ENCODE data around the gene CD27.
"Not testable (repeated sequence)": the region's sequence is repeated elsewhere in the genome, so short reads cannot be mapped to it uniquely, and the experiment has no call there.

The CD27 gene

DNA sequence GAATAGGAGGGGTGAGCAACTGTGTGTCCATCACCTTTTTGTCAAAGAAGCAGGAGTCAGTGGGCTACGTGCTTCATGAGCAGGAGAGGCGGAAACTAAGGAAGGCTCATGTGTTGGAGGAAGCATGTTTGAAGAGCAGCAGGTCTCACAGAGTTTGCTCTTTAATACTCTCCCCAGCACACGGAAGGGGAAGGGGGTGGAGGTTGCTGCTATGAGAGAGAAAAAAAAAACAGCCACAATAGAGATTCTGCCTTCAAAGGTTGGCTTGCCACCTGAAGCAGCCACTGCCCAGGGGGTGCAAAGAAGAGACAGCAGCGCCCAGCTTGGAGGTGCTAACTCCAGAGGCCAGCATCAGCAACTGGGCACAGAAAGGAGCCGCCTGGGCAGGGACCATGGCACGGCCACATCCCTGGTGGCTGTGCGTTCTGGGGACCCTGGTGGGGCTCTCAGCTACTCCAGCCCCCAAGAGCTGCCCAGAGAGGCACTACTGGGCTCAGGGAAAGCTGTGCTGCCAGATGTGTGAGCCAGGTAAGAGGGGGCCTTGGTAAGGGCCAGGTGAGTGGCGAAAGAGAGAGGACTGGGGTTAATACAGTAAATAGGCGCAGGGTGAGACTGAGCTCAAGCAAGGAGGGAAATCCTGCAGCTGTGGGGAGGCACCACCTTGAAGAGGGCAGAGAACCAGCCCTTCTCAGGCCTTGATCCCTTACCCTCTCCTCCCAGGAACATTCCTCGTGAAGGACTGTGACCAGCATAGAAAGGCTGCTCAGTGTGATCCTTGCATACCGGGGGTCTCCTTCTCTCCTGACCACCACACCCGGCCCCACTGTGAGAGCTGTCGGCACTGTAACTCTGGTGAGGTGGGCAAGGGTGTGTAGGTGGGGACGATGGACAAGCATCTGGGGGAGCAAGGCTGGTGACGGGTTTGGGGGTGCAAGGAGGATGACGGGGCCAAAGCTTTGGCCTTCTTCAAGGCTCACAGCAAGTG lies at the start of gene CD27:
Gene CD27, plus strand, starts transcription at position 252 of the 985 bp plus-strand sequence. Its CDS starts 141 bp downstream, at position 393.
- DNase-seq: no peak
- in situ Hi-C loops (cut with HindIII; ENCODE audit: low pct_ligation_motif_present, low pct_unique_long_range_greater_than_20kb, low sequenced_read_pairs): no loop called here

DNA sequence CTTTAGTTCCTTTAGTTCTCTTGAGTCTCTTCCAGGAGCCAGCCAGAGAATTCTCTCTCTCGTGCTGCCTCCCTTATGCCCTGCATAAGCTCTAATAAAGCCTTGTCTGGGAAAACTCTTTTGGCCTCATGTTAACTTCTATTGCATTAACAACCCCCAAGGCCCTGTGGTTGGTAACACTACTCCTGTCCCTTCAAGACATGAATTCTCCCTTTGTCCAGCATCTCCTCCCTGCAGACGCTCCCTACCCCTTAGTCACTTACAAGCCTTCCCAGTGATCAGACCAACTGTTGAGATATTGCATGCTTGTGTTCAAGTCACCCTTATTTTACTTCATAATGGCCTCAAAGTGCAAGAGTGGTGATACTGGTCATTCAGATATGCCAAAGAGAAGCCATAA lies 48.7 kb upstream of the CD27 start:
- in situ Hi-C loops (cut with HindIII; ENCODE audit: low pct_ligation_motif_present, low pct_unique_long_range_greater_than_20kb, low sequenced_read_pairs): no loop called here
- no peak for DNase-seq

DNA sequence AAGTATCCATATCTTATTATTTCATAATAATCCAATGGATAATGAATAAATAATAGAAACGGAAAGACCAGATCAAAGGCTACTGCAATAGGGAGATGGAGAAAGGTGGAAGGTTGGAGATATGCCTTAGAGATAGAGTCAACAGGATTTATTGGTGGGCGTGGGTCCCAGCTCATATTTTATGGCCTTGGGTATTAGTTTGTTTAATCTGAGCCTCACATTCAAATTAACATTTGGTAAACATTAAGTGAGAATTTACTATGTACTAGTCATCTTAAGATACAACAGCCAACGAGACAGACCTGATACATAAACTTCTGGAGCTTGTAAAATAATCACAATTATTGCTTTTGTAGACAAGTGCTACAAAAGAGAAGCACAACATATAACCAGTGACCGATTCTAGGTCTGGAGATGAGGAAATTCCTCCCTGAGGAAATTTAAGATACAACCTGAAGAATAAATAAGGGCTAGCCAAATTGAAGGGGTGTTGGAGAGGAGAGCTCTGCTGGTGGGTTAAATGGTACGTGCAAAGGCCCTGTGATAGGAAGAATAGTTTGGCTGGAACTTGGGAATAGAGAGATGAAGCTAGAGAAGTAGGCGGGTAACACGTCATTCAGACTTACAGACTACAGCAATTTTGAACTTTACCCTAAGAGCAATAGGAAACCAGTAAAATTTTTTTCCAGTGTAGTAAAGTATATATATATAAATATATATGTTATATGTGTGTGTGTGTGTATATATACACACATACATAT lies 44.7 kb upstream of the CD27 start:
- in situ Hi-C loops (cut with HindIII; ENCODE audit: low pct_ligation_motif_present, low pct_unique_long_range_greater_than_20kb, low sequenced_read_pairs): no loop called here

DNA sequence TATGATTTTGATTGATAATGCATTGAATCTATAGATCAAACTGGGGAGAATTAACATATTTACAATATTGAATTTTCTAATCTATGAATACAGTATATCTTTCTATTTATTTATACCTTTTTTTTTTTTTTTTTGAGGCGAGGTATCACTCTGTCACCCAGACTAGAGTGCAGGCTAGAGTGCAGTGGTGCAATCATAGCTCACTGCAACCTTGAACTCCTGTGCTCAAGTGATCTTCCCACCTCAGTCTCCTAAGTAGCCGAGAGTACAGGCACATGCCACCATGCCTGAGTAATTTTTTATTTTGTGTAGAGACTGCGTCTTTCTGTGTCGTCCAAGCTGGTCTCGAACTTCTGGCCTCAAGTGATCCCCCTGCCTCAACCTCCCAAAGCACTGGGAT lies 40.4 kb upstream of the CD27 start:
- in situ Hi-C loops (cut with HindIII; ENCODE audit: low pct_ligation_motif_present, low pct_unique_long_range_greater_than_20kb, low sequenced_read_pairs): no loop called here

More for the DNA sequence above, 44.7 kb upstream of the CD27 start:
- DNase-seq: no peak

DNA sequence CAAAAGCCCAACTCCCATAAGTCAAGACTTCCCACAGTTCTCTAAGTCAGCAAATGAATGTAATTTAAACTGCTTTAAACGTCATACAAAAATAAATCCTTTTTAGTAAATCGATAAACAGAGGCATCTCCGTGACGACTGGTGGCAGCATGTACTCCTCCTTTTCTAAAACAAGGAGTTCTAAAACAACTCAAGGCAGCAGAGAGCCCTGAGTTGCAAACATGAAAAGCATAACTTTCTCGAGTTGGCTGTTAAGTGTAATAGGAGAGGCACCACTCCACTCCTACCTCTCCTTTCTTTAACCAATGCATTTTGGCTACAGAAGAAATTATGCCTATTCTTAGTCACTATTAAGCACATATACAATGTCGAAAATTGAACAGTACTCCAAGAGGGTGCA lies 38.8 kb upstream of the CD27 start:
- no peak for DNase-seq
- in situ Hi-C loops (cut with HindIII; ENCODE audit: low pct_ligation_motif_present, low pct_unique_long_range_greater_than_20kb, low sequenced_read_pairs): no loop called here

More for the DNA sequence above, 40.4 kb upstream of the CD27 start:
- no peak for DNase-seq

DNA sequence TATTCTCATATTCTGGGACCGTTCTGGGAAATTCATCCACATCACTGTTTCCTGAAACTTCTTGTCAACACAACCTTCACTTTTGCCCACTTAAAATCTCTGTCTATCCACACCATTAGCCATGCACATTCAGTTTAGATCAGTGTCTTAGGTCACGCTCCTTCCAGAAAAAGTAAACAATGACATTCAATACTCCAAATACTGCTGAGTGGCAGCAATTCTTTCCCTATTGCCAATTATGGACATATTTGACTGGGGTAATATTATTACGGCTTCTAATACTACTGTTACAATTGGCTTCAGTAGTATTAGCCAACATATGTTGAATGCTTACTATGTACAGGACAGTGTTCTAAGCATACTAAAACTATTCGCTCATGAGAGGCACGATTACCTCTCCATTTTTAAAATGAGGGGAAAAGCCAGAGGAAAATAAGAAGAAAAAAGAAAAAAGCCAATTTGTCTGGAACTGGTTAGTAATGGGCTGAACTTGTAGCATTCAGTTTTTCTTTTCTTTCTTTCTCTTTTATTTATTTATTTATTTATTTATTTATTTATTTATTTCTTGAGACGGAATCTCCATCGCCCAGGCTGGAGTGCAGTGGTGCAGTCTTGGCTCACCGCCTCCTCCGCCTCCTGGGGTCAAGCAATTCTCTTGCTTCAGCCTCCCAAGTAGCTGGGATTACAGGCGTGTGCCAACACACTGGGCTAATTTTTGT lies 37.4 kb upstream of the CD27 start:
- DNase-seq: no peak
- in situ Hi-C loops (cut with HindIII; ENCODE audit: low pct_ligation_motif_present, low pct_unique_long_range_greater_than_20kb, low sequenced_read_pairs): no loop called here

DNA sequence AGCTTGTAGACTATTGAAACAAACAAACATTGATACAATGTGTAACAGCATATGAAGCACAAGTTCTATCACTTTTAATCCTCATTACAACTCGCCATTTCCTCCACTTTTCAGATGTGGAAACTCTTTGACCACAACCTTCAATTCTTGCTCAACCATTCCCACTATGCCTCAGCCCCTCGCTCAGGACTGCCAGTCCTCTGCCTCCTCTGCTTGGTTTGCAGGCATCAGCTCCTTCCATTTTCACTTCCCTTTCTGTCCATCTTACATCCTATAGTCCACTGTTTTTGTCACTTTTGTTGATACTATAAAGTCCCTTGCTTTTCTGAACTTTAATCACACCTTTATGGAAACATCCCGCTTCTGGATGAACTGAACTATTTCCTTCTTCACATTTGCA lies 28.2 kb upstream of the CD27 start:
- in situ Hi-C loops (cut with HindIII; ENCODE audit: low pct_ligation_motif_present, low pct_unique_long_range_greater_than_20kb, low sequenced_read_pairs): no loop called here
- DNase-seq: no peak

DNA sequence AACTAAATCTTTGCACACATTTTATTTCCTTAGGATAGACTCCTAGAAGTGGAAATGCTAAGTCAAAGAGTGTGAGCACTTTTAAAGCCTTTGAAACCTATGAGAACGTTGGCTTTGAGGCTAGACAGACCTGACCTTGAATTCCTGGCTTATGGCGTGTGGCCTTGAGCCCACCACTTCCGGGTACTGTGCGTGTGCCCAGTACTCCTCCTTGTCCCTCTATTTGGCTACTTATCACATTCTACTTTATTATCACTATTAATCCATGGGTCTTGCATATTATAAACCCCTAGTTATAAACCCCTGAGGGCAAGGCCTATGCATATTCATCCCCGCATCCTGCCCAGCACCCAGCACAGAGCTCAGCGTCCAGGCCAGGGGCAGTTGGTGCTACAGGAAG lies 26.0 kb upstream of the CD27 start:
- no peak for DNase-seq
- in situ Hi-C loops (cut with HindIII; ENCODE audit: low pct_ligation_motif_present, low pct_unique_long_range_greater_than_20kb, low sequenced_read_pairs): no loop called here

DNA sequence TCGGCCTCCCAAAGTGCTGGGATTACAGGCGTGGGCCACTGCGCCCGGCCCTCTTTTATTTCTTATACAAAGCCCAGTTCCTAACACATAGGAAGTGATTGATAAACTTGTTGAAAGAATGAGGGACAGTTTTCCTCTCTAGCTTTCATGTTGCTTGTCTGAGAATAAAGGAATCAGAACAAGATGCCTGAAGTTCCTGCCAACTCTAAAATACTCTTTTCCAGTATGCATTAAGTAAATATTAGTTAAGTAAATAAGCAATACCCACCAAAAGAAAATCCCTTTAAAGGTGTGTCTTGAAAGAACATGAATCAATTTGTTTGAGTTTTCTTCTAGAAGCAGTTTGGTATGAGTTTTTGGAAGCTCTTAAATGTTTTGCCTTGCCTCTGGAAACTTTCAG lies 24.4 kb upstream of the CD27 start:
- in situ Hi-C loops (cut with HindIII; ENCODE audit: low pct_ligation_motif_present, low pct_unique_long_range_greater_than_20kb, low sequenced_read_pairs): no loop called here
- no peak for DNase-seq

DNA sequence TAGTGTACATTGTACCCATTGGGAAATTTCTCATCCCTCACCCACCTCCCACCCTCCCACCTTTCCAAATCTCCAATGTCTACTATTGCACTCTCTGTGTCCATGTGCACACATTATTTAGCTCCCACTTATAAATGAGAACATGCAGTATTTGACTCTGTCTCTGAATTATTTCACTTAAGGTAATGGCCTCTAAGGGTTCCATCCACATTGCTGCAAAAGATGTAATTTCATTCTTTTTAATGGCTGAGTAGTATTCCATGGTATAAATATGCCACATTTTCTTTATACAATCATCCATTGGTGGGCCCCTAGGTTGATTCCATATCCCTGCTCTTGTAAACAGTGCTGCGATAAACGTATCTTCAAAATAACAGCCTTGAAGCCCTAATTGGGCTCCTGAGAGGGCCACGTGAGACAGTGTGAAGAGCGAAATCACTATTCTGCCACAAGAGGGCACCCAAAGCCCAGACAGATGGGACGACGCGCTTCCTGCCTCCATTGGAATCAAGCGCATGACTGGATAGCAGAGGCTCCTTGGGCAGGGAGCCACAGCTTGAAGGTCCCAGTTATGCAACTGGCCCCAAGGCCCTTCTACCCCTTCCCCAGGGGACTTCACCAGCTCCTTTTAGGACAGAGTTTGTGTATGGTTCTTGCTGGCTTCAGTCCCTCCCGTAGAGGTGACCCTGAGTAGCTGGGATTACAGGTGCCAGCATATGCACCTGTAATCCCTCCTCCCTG lies 21.3 kb upstream of the CD27 start:
- in situ Hi-C loops (cut with HindIII; ENCODE audit: low pct_ligation_motif_present, low pct_unique_long_range_greater_than_20kb, low sequenced_read_pairs): no loop called here
- peak; percentile 96 for DNase-seq

DNA sequence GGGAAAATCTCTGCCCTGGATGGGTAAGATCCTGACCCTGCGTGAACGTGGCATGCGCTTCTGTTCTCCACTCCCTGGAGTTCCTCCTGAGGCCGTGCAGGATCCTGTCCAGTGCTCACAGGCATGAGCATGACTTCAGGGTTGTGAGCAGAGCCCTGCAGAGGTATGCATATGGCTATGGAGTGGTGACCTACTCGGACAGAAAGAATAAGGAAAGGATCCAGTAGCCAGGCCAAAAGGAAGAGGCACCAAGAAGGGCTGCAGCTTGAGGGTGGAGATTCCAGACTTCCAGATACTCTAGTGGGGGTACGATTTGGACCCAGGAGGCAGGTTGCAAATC lies 20.8 kb upstream of the CD27 start:
- in situ Hi-C loops (cut with HindIII; ENCODE audit: low pct_ligation_motif_present, low pct_unique_long_range_greater_than_20kb, low sequenced_read_pairs): no loop called here

DNA sequence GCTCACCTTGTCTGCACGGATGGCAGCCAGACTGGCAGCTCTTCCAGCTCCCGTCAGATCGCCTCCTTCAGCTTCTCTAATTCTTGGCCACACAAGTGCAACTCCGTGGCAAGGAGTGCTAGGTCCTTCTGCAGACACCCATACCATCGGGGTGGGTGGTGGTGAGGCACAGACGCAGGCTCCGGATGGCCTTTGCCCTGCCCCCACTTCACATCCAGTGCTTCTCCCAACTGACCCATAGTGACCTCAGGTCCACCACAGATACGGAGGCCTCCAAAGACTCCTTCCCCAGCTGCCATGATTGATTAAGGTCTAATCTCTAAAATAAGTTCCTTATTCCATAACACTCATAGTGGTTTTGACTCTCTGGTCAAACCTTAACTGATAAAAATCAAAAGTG lies 19.9 kb upstream of the CD27 start:
- in situ Hi-C loops (cut with HindIII; ENCODE audit: low pct_ligation_motif_present, low pct_unique_long_range_greater_than_20kb, low sequenced_read_pairs): no loop called here
- no peak for DNase-seq

More for the DNA sequence above, 20.8 kb upstream of the CD27 start:
- no peak for DNase-seq

DNA sequence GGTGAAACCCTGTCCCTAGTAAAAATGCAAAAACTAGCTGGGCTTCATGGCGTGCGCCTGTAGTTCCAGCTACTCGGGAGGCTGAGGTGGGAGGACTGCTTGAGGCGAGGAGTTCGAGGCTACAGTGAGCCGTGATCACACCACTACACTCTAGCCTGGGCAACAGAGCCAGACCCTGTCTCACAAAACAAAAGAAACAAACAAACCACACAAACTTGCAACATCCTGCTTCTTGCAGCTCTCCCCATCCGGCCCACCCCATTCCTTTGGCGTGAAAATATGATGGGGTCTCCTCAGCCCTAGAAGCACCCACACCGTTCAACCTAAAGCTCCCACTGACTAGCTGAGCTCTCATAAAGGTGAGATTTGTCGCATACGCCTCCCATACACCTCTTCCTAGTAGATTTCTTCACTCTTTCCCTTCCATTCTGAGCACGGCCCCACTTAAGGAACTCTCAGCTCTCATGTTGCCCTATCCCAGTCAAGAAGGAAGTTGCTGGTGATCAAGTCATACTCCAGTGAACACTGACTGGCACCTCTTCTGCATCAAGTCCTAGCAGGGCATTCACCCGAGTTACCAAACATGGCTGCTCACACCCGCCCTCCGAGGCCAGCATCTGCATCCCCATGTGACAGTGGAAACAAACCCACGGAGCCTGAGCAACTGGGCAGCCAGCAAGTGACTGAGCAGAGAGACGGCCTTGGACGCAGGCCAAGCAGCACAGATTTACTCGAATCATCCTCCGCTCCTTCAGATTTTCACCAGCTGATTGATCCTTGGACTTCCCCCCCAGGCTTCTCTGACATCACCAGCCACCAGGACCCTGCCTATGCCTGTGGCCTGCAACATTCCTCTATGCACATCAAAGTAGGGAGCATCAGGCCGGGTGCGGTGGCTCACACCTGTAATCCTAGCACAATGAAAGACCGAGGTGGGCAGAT lies 18.9 kb upstream of the CD27 start:
- no peak for DNase-seq
- in situ Hi-C loops (cut with HindIII; ENCODE audit: low pct_ligation_motif_present, low pct_unique_long_range_greater_than_20kb, low sequenced_read_pairs): no loop called here

DNA sequence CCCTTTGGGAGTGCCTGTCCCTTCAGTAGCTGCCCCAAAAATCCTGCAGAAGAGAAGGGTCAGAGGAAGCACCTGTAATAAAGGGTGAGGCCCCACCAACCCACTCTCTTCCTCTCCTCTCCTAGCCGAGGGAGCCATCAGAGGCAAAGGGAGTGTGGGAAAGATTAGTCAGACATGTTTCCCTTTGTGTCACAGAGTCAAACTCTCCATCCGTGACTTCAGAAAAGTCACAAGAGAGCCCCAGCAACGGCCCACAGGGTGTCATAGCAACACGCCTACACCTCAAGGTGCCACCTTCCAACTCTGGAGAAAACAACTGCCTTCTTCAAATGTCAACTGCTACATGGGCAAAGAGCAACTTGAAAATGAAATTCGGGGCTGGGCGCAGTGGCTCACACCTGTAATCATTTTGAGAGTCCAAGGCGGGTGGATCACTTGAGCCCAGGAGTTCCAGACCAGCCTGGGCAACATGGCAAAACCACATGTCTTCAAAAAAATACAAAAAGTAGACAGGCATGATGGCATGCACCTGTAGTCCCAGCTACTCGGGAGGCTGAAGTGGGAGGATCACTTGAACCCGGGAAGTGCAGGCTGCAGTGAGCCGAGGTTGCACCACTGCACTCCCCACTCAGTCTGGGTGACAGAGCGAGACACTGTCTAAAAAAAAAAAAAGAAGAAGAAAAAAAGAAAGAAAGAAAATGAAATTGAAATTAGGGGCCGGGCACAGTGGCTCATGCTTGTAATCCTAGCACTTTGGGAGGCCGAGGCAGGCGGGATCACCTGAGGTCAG lies 17.7 kb upstream of the CD27 start:
- in situ Hi-C loops (cut with HindIII; ENCODE audit: low pct_ligation_motif_present, low pct_unique_long_range_greater_than_20kb, low sequenced_read_pairs): no loop called here

DNA sequence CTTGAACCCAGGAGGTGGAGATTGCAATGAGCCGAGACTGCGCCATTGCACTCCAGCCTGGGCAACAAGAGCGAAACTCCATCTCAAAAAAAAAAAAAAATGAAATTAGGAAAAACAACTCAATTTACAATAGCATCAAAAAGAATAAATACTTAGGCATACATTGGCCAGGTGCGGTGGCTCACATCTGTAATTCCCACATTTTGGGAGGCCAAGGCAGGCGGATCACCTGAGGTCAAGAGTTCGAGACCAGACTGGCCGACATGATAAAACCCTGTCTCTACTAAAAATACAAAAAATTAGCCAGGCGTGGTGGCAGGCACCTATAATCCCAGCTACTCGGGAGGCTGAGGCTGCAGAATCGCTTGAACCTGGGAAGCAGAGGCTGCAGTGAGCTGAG lies 17.0 kb upstream of the CD27 start:
- in situ Hi-C loops (cut with HindIII; ENCODE audit: low pct_ligation_motif_present, low pct_unique_long_range_greater_than_20kb, low sequenced_read_pairs): not testable (repeated sequence)

More for the DNA sequence above, 17.7 kb upstream of the CD27 start:
- no peak for DNase-seq

DNA sequence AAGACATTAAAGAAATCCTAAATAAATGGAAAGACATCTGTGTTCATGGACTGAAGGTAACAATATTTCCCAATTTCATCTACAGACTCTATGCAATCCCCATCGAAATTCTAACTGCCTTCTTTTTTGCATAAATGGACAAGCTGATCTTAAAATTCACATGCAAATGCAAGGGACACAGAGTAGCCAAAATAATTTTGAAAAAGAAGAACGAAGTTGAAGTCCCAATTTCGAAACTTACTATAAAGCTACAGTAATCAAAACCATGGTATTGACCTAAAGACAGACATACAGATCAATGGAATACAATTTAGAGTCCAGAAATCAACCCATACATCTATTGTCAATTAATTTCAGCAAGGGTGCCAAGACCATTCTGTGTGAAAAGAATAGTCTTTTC lies 16.4 kb upstream of the CD27 start:
- DNase-seq: no peak
- in situ Hi-C loops (cut with HindIII; ENCODE audit: low pct_ligation_motif_present, low pct_unique_long_range_greater_than_20kb, low sequenced_read_pairs): no loop called here

More for the DNA sequence above, 17.0 kb upstream of the CD27 start:
- DNase-seq: not testable (repeated sequence)

Data from ACHN (cell line).